Stimulated activated CD8-positive, alpha-beta memory T cell treated with anti-CD3 and anti-CD28 coated beads, Interleukin-15, amount 100 ng/mL, for 48 hours (primary cell): Measurements from ENCODE around the gene TACC3.

ENCODE experiments used
- DNase-seq, 2 donors: peaks; one replicate each; pipeline ENCODE4 v3.0.0-alpha.2; 2020; ENCODE audit warnings: low read depth in 2 of 2

TACC3 gene

GRCh38 chr4:1703867-1704266 lies 17.5 kb upstream of the TACC3 start:
- DNase-seq = no peak

GRCh38 chr4:1705732-1706131 lies 15.6 kb upstream of the TACC3 start:
- no peak for DNase-seq

DNA sequence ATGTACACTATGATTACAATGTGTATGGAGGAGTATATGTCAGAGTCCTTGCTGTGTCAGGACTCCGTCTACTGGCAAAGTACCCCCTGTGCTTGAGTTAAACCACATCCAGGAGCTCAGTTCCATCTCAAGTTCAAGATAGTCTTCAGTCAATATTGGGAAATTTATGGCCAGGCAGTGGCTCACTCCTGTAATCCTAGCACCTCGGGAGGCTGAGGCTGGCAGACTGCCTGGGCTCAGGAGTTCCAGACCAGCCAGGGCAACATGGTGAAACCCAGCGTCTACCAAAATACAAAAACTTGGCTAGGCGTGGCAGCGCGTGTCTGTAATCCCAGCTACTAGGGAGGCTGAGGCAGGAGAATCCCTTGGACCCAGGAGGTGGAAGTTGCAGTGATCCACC lies 15.0 kb upstream of the TACC3 start:
- no peak for DNase-seq

DNA sequence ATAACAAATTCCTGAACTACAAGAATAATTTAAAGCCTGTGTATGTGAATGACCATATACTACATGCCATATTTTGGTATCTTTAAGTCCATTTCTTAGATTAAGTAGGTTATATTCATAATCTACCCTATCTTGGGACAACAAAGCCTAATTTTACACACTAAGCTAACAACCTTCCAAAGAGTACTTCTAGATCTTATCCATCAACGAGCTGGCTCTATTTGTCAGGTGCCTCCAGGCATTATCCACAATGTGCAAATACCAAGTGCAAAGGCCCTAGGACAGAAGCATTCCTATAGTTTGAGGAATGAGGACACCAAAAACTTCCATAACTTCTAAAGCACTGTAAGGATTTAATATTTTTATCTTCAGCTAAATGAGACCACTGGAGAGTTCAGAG lies 12.7 kb upstream of the TACC3 start:
- no peak for DNase-seq

- no peak for DNase-seq
These were observed 10.2 kb upstream of the TACC3 start for GRCh38 chr4:1711055-1711570.

- DNase-seq = no peak
These were observed 9.6 kb upstream of the TACC3 start for GRCh38 chr4:1711571-1712215.

DNA sequence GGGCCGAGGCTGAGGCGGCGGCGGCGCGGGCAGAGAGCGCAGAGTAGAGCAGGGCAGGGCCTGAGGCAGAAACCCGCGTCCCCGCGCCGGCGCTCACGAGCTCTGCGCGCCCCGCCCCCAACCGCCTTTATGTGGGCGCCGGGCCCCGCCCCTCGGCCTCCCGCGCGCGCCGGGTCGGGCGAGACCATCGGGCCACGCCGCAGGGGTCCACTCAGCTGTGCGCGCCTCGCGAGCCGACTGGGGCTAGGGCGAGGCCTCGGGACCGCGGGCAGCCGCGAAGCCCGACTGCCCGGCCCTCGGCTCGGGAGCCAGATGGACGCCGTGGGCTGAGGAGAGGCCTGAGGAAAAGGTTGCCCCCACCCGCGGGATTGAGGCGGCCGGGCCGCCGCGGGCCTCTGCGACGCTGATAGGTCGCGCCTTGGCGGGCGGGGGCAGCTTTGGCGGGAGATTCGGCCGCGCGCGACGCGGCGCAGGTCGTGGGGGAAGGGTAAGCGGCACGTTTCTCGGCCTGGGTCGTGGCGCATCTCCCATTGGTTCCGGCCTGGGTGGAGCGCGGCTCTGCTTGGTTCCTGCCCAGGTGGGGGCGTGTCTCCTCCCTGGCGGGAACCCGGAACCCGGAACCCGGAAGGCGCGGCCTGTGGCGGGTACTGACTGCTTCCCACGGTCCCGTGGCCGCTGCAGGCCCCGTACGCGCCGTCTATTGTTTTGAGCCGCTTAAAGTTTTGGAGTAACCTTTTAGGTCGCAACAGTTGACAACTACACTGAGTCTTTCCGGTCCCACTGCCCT lies 8.9 kb upstream of the TACC3 start, which contains the start of gene SLBP:
TSS of gene SLBP (minus strand) at position 104 of the 787 bp plus-strand sequence. CDS start 131 bp downstream, outside the sequence.
- peak; percentile 98 to 99 for DNase-seq

GRCh38 chr4:1713003-1713851 lies 8.1 kb upstream of the TACC3 start:
- no peak for DNase-seq

DNA sequence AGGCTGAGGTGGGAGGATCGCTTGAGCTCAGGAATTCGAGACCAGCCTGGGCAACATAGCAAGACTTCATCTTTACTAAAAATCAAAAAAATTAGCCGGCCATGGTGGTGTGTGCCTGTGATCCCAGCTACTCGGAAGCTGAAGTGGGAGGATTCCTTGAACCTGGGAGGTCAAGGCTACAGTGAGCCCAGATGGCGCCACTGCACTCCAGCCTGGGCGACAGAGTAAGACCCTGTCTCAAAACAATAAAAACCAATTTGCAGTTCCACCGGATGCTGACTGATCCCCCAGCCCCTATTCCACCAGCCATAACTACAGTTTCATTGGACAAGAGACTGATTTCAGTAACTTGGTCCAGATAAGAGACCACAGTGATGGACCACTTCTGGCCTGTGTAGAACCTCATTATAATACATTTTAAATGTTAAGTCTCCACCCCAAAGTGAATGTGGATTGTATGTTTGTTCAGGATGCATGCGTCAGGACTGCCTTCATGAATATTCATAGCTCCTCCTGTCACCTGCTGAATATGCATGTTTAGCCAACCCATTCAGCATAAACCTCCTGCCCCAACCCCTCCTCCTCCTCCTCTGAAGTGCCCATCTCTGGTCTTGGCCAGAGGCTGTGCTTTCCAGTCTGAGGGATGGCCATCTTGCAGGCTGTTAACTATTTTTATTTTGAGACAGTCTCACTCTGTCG lies 6.9 kb upstream of the TACC3 start:
- no peak for DNase-seq

GRCh38 chr4:1715002-1715758 lies 6.1 kb upstream of the TACC3 start:
- no peak for DNase-seq

DNA sequence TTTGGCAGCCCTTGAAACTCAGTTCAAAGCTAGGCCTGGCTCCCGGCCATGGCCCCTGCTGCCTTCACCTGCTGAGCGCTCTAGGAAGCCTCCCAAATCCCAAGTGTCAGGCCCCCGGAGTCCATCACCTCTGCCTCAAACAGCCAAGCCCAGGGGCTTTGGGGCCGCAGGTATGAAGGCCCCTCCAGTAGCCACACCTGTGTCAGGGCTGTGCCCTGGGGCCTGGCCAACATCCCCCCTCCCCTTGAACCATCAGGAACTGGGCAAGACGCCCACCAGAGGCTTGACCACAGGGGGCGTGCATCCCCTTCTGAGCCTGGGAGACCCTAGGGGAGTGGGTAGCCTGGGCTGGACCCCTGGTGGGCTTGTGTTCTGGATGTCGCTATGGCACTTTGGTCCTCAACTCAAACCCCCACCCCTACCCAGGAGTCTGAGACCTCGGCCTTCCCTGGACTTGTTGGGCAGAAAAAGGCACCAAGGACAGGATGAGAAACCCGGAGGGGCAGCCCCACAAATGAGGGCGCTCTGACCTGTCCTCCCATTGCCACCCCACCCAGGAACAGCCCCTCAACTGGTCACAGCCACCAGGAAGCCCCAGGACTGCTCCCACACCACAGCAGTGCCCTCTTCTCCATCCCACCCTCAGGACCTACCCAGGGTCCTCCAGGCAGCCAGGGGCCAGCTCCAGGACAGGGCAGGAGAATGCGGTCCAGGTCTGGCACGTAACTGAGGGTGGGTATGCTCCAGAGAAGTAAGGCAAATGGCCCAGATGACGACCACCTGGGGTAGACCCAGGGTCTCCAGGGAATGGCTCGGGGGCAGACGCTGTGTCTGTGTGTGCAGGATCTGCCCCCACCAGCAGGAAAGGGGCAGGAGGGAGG lies 5.0 kb upstream of the TACC3 start:
- DNase-seq = no peak

- DNase-seq = no peak
These were observed 3.9 kb upstream of the TACC3 start for GRCh38 chr4:1717129-1718094.

DNA sequence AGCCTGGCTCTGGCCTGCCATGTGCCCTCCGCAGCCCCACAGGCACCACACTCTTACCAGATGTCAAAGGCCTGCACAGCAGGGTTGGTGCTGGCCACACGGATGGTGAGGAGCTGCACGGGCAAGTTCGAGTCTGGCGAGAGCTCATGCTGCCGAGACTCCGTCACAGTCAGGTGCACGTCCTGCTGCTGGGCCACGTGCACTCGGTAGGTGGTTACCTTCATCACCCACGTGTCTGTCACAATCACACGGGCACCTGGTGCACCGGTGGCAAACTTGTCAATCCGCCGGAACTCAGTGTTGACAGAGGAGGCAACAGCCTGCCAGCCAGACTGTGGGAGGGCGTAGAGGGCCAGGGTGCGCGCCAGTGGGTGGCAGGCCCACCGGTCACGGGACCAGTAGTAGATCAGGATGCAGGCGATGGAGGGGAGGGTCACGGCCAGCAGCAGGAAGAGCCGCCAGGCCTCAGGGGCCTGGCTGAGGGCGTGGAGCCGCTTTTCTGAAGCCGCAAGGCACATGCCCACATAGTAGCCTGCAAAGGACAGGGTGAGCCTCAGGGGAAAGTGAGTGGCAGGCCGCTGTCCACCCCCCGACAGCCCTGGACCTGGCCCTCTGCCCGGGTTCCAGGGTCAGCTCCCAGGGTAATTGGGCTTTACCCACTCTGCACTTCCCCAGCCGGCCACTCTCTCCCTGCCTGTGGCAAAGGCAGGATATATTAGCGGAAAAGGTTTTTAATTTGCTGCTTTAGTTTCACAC lies 3.0 kb upstream of the TACC3 start:
- DNase-seq = no peak

DNA sequence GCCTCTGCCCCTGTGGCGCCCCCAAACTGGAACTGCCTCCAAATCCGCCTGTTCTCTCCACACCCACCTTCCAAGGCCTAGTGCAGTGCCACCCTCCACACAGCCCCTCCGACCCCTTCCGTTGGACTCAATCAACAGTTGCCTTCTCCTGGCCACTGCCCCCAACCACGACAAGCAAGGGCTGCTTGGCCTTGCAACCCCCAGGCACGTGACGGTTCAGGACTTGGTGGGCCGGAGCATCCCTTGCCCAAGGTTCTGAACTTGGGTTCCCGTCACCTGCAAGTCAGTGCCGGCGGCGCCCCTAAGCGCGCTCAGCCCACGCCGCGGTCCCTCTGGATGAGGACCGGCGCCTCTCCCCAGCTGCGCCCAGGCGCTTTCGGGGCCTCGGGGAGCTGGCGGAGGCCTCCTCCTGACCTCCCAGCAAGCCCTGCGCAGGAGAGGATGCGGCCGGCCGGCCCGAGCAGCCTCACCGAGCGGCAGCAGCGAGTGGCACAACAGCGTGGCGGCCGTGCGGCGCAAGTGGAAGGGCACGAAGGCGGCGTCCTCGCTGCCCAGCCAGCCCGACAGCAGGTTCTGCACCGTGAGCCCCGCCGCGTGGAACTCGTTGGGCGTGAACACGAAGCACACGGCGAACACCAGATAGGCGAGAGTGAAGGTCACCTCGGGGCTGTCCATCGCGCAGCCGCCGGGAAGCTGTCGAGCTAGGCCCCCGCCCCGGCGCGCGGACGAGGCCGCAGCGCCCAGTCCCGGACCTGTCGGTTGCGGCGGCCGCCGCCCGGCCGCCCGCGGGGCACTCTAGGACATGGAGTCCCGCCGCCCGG lies 948 bp upstream of the TACC3 start:
- no peak for DNase-seq

- no peak for DNase-seq
These were observed 587 bp downstream of the TACC3 start for GRCh38 chr4:1721666-1722550.

DNA sequence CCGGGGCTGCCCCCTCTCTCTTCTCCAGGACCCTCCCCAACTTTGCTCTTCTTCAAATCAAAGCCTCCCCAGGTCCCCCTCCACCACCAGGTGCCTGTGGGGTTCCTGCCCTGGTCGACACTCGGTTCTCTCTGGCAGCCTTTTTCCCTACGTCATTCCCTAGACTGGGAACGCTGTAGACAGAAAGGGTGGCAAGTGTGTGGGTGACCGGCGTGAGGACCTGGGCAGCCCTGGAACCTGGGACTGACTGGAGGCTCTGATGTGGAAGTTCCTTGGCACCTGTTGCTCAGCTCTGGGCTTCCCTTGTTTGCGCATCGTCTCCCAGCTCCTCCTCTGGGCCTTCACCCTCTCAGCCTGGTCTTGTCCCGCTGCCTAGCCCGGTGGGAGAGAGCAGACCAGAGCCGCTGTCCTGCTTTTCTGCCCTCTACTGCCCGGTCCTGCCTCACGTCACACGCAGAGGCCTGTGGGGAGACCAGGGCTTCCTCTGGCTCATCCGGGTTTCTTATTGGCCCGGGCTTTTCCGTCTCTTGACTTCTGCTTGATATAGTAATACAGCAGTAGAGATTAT lies 1.3 kb downstream of the TACC3 start:
- DNase-seq = no peak
